GM12892 (cell line): ENCODE data around the gene KAT6B.
"Not testable (repeated sequence)": the region's sequence is repeated elsewhere in the genome, so short reads cannot be mapped to it uniquely, and the experiment has no call there.

Experiments
- DNase-seq: peaks from one replicate; pipeline ENCODE4 v3.0.0; 2011; ENCODE audit not compliant: insufficient read length
- FAIRE-seq: peaks from 2 replicates; lab custom pipeline; 2011; peaks lifted over from hg19 to GRCh38; lab: Jason Lieb, UNC
- POLR2A ChIP-seq: IDR thresholded peaks from 2 replicates; pipeline ENCODE4 v1.6.1; 2011; ENCODE audit warnings: low read depth, low read length, control low read depth
- POLR2AphosphoS5 ChIP-seq: IDR thresholded peaks from 2 replicates; pipeline ENCODE4 v1.6.1; 2011; ENCODE audit warnings: low read depth, low read length, control low read depth
- TAF1 ChIP-seq: IDR thresholded peaks from 2 replicates; pipeline ENCODE4 v1.6.1; 2011; ENCODE audit warnings: low read depth, mild to moderate bottlenecking, control low read depth, low read length, borderline replicate concordance

Gene KAT6B

GRCh38 chr10:75051308-75051707, 224.9 kb downstream of the KAT6B start:
- FAIRE-seq (no peak), DNase-seq (no peak)
- TF ChIP-seq TAF1, result no peak

- FAIRE-seq, DNase-seq: not testable (repeated sequence)
These were observed 229.6 kb downstream of the KAT6B start for GRCh38 chr10:75055896-75056406.

DNA sequence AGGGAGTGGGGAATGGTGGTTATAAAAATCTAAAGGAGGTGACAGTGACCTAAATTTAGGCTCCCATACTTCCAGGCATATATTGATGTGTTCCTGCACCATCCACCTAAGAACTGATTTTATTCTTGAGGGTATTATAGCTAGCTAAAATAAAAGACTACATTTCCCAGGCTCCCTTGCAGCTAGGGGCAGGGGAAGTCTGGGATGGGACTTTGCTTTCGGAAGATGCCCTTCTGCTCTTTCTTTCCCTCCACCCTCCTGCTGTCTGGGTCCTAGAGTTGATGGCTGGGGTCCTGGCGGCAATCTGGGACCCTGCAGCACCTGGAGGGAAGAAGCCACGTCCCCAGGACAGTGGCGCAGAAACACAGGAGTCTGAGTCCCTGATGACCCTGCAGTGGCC, 231.3 kb downstream of the KAT6B start:
- FAIRE-seq (no peak), DNase-seq (no peak)
- TF ChIP-seq TAF1 (no peak), POLR2AphosphoS5 (no peak), POLR2A (no peak)

DNA sequence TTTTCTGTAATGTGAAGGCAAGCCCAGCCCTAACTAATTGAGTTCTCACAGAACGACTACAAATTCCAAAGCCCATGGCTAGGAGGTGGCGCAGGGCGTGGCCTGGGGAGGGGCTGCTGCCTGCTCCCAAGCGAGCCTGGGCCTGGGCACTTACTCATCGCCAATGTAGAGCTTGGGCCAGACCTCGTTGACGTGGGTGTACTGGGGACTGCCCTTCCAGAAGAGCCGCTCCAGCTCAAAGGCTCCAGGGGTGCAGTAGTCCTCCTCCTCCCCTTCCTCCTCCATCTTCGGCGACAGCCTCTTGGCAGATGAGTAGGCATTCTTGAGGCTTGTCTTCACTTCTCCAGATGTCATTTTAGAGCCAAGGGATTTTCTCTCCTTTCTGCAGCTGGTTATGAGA, 231.8 kb downstream of the KAT6B start:
- TF ChIP-seq TAF1 (no peak), POLR2A (no peak), POLR2AphosphoS5 (no peak)
- FAIRE-seq, result no peak
- DNase-seq, result no peak

DNA sequence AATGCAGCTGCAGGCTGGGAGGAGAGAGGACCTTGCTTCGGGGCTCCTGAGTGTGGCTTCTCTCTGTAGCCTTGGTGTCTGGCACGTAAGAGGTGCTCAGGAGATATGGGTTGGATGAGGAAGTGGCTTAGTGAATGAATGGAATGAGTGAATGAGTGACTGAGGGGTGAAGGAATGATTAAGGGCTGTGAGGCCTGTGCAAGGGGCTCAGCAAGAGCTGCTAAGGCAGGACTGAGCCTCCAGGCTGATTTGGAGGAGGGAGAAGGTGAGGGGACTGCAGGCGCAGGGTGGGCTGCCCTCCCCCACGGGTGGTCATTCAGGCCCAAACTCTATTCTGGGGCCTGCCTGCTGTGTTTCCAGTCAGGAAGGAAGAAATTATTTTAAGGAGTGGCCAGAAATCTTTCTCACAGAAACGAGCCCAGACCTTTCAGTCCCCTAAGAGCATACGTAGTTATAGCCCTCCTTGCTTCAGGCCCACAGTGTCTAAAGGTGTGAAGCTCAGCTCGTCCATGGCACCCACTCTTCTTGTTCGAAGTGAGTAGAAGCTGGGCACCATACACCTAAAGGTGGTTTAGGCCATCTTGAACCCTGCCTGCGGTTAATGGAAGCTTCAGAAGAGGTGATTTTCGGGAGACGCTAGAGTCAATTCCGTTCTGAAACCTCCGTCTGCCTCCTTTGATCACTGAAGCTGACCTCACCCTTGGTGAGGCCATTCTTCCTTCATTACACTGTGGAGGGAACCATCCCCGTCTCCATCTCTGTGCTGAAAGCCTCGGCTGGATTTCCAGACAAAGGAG, 235.5 kb downstream of the KAT6B start:
- DNase-seq (no peak), FAIRE-seq (no peak)
- TF ChIP-seq TAF1 (no peak), POLR2A (no peak), POLR2AphosphoS5 (no peak)

DNA sequence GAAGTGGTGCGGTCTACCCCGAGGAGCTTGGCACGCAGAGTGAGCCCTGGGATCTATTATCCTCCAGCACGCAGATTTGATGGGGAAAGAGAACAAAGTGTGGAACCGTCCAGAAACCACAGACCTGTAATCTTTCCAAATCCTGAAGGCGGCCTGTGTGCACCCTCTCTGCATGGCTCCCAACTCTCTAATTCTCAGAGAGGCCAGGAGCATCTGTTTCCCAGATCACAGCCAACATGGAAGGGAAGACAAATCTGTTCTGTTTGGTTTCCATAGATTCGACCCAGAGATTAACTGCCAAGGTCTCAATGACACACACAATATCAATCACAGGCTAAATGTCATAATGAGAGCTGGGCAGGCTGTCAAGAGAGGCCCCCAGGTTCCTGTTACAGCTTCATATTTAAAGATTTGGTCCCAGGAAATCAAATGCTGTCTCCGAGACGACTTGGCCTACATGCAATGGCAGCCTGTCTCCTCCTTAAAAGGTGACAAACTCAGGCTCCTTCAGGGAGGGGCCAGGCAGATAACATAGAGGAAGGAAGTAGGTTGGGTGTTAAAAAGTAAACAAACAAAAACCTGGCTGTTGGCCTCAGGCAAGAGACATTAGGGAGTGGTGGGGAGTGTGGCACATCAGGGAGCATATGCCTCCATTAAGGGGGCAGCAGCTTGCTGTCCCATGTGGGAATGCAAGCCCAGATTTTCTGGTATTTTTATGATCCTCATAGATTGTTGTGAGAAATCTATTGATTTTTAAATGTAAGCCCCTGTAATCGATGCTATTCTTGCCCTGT, 236.3 kb downstream of the KAT6B start:
- DNase-seq (no peak), FAIRE-seq (no peak)
- TF ChIP-seq POLR2A (no peak), TAF1 (no peak), POLR2AphosphoS5 (no peak)

DNA sequence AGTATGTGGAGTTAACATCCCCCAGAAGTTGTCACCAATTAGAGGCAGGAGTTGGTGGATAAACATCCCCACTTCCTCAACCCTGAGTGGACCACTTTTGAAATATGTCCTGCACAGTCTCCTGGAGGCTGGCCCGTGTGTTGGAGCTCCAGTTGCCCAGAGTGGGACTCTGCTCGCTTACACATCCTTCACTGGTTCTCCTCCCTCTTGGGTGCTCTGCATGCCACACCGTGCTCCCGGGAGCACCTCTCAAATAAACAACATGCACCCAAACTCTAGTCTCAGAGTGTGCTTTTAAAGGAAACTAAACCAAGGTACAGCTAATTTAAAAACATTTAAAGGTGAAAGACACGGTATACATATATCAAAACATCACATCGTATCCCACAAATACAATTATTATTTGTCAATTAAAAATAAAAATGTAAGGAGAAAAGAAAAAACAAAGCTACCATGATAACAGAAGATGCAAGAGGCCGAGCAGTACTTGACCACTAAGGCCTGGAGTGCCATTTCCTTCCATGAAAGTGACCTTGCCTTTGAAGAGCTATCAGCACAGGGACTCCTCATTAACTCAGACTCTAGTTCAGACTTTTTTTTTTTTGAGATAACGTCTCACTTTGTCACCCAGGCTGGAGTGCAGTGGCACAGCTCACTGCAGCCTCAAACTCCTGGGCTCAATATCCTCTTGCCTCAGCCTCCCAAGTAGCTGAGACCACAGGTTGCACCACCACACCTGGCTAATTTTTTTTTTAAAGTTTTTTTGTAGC, 237.2 kb downstream of the KAT6B start:
- DNase-seq, result no peak
- FAIRE-seq, result no peak
- TF ChIP-seq POLR2AphosphoS5 (no peak), TAF1 (no peak), POLR2A (no peak)

DNA sequence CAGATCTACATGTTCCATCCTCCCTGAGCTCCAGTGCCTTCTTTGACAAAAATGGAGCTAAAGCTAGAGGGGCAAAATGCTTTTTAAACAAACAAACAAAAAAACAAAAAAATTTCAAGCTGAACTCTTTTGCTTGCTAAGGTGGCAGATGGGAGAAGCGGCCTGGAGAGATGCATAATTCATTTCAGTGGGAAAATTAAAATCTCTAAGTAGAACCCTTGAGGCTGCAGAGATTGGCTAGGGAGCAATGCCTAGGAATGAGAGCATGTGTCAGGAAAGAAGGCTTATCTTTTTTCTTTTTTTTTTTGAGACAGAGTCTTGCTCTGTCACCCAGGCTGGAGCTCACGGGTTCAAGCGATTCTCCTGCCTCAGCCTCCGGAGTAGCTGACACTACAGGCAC, 238.7 kb downstream of the KAT6B start:
- no peak for TF ChIP-seq TAF1
- TF ChIP-seq POLR2A, result no peak
- TF ChIP-seq POLR2AphosphoS5, result no peak
- no peak for DNase-seq
- no peak for FAIRE-seq

- TF ChIP-seq TAF1, result no peak
- no peak for TF ChIP-seq POLR2AphosphoS5
- no peak for TF ChIP-seq POLR2A
- DNase-seq, result no peak
- FAIRE-seq, result no peak
These were observed 239.9 kb downstream of the KAT6B start for GRCh38 chr10:75066271-75066670.

GRCh38 chr10:75067272-75067671, 240.9 kb downstream of the KAT6B start:
- TF ChIP-seq TAF1, result no peak
- TF ChIP-seq POLR2AphosphoS5, result no peak
- TF ChIP-seq POLR2A, result no peak
- DNase-seq (no peak), FAIRE-seq (no peak)

- FAIRE-seq, result no peak
- no peak for DNase-seq
- TF ChIP-seq TAF1, result no peak
- no peak for TF ChIP-seq POLR2A
These were observed 242.1 kb downstream of the KAT6B start for GRCh38 chr10:75068523-75068922.

DNA sequence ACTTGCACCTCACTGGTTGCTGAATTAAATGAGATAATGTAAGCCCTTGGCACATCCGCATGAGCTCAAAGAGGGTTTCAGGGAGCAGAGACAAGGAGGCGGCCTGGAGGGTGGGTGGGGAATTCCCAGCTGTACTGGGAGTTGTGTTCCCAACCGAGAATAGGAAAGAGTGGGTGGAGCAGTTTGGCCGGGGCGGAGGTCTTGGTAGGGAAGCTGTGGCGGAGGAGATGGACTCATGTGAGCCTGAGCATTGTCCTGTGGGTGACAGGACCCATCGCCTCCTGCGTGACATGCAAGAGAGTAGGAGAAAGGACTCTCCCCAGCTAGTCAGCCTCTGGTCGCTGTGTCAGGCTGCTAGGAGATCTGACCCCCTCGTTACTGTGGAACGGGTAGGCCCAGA, 244.1 kb downstream of the KAT6B start:
- TF ChIP-seq TAF1 (no peak), POLR2A (no peak), POLR2AphosphoS5 (no peak)
- FAIRE-seq (no peak), DNase-seq (no peak)
